Lower leg skin (tissue), 4 donors: ENCODE measurements around the gene LSM4. TPM values are rescaled to one million over a fixed set of nuclear protein-coding genes. Genes with fewer than 3 reads are reported as not detected.
A peak's percentile ranks its signal among the peaks of the same experiment; 100 is the strongest.

Source experiments
- DNase-seq, 2 donors: peaks; one replicate each; pipeline ENCODE4 v3.0.0-alpha.2; 2019; ENCODE audit warnings: low spot score in 2 of 2
- H3K4me3 ChIP-seq: fragments of 200-600 bp; sonication (generic); 2 replicates; pipeline ENCODE4 v1.5.1; 2017; ENCODE audit warnings: mild to moderate bottlenecking, low read depth; ENCODE audit not compliant: poor library complexity, severe bottlenecking
- POLR2A ChIP-seq, 2 donors: fragments of 450-650 bp; IDR thresholded peaks; one replicate each; pipeline ENCODE4 v1.6.1; 2016 to 2017; ENCODE audit warnings: antibody characterized with exemption in 2 of 2, mild to moderate bottlenecking in 1 of 2, moderate library complexity in 1 of 2
- WGBS, 2 donors: methylation state at CpG; one replicate each; pipeline ENCODE4 v1.1.5; 2018; 5-methylcytosine and 5-hydroxymethylcytosine counted together
- intact Hi-C: fragments of 100-400 bp; cut with DNase I; formaldehyde crosslinking; loops from one replicate; pipeline ENCODE4 v1.15.0; 2023; ENCODE audit warnings: low total_unique reads
- total RNA-seq, 4 donors: library from RNA; depleted of rRNA; stranded (reverse); fragments of >200 nt; gene quantifications; one replicate each; pipeline ENCODE4 v1.1.0, GENCODE V29; 2016
- TF ChIP-seq, protein P1 (sequence below), 3 donors: fragments of 450-650 bp; IDR thresholded peaks; one replicate each; pipeline ENCODE4 v1.5.1; 2016; ENCODE audit warnings: antibody characterized with exemption in 3 of 3, mild to moderate bottlenecking in 3 of 3, moderate library complexity in 2 of 3

LSM4 gene
- total RNA-seq, 4 donors from 2014 or later = 59.7 to 149 (median 105) TPM

DNA sequence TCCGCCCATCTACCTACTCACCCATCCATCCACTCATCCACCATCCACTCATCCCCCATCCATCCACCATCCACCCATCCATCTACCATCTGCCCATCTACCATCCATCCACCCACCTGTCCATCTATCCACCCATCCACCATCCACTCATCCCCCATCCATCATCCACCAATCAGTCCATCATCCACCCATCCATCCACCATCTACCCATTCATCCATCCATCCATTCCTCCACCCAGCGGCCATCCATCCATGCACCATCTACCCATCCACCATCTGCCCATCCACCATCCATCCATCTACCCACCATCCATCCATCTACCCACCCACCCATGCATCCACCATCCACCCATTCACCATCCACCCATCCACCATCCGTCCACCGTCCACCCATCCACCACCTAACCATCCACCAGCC is 27.8 kb downstream of the LSM4 start:
- no peak for DNase-seq
- H3K4me3 ChIP-seq = no peak overlapping the region
- 71 to 82% methylated on average over 4 of the region's 4 CpGs for WGBS, 2 donors
- intact Hi-C loops = no loop called here
- TF ChIP-seq, protein P1, sequence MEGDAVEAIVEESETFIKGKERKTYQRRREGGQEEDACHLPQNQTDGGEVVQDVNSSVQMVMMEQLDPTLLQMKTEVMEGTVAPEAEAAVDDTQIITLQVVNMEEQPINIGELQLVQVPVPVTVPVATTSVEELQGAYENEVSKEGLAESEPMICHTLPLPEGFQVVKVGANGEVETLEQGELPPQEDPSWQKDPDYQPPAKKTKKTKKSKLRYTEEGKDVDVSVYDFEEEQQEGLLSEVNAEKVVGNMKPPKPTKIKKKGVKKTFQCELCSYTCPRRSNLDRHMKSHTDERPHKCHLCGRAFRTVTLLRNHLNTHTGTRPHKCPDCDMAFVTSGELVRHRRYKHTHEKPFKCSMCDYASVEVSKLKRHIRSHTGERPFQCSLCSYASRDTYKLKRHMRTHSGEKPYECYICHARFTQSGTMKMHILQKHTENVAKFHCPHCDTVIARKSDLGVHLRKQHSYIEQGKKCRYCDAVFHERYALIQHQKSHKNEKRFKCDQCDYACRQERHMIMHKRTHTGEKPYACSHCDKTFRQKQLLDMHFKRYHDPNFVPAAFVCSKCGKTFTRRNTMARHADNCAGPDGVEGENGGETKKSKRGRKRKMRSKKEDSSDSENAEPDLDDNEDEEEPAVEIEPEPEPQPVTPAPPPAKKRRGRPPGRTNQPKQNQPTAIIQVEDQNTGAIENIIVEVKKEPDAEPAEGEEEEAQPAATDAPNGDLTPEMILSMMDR (IDR thresholded peaks at IDR 0.05) = no peak
- TF ChIP-seq POLR2A (IDR thresholded peaks at IDR 0.05) = no peak

DNA sequence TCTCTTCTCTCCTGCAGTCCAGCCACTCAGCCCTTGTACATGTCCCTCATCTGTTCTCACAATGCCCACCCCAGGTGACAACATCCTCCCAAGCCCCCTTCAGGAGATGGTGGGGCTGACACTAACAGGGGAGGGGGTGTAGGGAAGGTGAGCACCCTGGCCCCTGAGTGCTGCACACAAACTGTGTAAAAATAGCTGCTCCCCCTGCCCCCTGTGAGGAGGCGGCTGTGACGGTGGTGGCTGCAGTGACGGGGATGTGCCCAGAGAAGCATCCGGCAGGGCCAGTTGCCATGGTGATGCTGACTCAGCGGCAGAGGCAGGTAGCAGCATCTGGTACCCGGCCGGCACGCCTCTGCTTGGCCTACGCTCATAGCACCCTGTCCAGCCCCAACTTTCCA is 28.4 kb downstream of the LSM4 start:
- TF ChIP-seq POLR2A (IDR thresholded peaks at IDR 0.05) = no peak
- TF ChIP-seq, protein P1 (IDR thresholded peaks at IDR 0.05) = no peak
- peak; percentile 69 to 92 for DNase-seq
- no peak overlapping the region for H3K4me3 ChIP-seq
- 15 to 31% methylated on average over 8 to 9 of the region's 9 CpGs for WGBS, 2 donors
- intact Hi-C loops = no loop called here

DNA sequence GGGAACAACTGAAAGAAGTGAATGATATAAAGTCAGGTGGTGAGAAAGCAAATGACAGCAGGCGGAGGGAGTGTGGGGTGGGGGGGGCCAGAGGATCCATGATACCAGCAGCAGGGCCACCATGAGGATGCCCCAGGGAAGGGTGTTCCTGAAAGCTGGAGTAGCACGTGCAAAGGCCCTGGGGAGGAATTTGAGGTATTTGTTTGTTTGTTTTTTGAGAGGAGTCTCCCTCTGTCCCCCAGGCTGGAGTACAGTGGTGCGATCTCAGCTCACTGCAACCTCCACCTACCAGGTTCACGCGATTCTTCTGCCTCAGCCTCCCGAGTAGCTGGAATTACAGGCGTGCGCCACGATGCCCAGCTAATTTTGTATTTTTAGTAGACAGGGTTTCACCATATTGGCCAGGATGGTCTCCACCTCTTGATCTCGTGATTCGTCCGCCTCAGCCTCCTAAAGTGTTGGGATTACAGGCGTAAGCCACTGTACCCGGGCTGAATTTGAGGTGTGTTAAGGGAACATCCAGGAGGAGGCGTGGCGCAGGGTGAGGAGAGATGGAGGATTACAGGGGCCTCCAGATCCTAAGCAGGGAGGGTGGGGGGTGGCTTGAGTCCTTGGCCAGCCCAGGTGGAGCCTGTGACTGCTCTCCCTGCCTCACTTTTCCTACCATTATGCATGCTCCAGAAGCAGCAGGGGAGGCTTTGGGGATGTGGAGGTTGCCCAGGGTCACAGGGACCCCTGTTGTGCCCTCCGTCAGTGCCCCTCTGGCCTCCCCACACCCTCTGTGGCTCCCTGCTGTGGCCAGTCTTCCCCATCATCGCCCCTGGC is 29.0 kb downstream of the LSM4 start:
- H3K4me3 ChIP-seq = no peak overlapping the region
- WGBS, 2 donors = 42 to 46% methylated on average over 18 of the region's 18 CpGs
- peak in 1 of 2 donors; percentile 90 for DNase-seq
- TF ChIP-seq, protein P1 (IDR thresholded peaks at IDR 0.05) = no peak
- no peak for TF ChIP-seq POLR2A (IDR thresholded peaks at IDR 0.05)
- intact Hi-C loops = no loop called here

DNA sequence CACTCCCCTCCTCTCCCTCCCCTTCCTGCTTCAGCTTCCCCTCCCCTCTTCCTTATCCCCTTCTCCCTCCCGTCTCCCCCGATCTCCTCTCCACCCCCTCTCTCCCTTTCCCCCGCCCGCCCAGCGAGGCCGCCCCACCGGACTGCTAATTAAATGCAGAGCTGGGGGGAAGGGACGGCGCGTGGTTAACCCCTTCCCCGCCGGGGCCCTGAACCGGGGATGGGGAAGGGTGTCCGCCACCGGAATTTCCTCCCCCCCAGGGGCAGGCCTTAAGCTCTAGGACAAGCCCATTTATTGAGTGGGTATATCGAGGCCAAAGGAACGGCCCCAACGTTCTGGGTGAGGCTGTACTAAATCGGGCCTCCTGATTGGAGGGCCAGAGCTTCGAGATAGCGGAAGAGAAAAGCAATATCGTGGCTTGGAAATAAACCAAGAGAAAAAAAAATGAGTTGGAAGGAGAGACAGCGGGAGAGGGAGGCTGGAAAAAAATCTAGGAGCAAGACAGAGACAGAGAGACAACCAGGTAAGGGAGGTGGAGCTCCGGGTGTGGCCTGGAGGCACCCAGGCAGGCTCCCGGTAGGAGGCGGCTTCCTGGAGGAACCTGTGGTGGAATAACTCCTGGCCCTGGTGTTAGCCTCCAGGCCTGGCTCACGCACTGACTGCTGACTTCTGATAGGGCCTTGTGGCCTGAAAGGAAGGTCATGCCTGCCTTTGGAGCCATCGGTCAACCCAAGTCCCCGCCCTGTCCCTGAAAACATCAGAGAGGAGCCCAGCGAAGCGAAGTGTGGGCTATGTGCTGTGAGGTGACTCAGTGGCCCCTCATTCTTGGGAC is 29.9 kb downstream of the LSM4 start:
- TF ChIP-seq, protein P1 (IDR thresholded peaks at IDR 0.05) = no peak
- TF ChIP-seq POLR2A (IDR thresholded peaks at IDR 0.05) = no peak
- intact Hi-C loops = no loop called here
- peak; percentile 78 to 97 for DNase-seq
- 6 to 9% methylated on average over 29 to 31 of the region's 31 CpGs for WGBS, 2 donors
- H3K4me3 ChIP-seq = no peak overlapping the region

DNA sequence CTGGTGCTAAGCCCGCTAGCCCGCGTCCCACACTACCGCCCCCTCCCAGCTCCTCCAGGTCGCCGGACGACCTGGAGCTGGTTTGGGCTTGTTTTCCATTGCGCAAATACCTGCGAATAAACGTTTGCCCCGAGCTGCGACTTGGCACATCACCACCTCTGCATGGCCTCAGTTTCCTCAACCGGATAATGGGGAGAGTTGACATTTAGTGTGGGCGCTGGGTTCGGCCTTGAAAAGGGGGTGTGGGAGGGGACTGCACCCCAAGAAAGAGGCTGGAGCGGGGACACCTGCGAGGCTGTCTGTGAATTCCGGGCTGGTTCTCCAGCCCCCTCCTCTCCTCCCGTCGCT is 30.4 kb downstream of the LSM4 start:
- 0% methylated on average over 15 to 16 of the region's 20 CpGs for WGBS, 2 donors
- peak overlapping the region; percentile 47 for H3K4me3 ChIP-seq
- peak; percentile 57 to 90 for DNase-seq
- intact Hi-C loops = no loop called here
- TF ChIP-seq, protein P1 (IDR thresholded peaks at IDR 0.05) = no peak
- TF ChIP-seq POLR2A (IDR thresholded peaks at IDR 0.05) = no peak
